Astrocyte of the spinal cord (primary cell): ENCODE measurements around the gene LRBA.

Source experiments
- DNase-seq: peaks from one replicate; pipeline ENCODE4 v3.0.0; 2011; ENCODE audit warnings: low read depth, low spot score
- H3K4me3 ChIP-seq: 2 replicates; pipeline ENCODE4 v1.5.1; 2011; ENCODE audit warnings: low read depth, mild to moderate bottlenecking, low read length, moderate library complexity
- CTCF ChIP-seq: IDR thresholded peaks from 2 replicates; pipeline ENCODE4 v1.5.1; 2012; ENCODE audit warnings: low read depth, mild to moderate bottlenecking, low read length, inconsistent platforms
- in situ Hi-C: cut with HindIII; loops from 2 replicates; pipeline ENCODE4 v1.10.0; 2017; ENCODE audit warnings: low sequenced_read_pairs

LRBA gene

DNA sequence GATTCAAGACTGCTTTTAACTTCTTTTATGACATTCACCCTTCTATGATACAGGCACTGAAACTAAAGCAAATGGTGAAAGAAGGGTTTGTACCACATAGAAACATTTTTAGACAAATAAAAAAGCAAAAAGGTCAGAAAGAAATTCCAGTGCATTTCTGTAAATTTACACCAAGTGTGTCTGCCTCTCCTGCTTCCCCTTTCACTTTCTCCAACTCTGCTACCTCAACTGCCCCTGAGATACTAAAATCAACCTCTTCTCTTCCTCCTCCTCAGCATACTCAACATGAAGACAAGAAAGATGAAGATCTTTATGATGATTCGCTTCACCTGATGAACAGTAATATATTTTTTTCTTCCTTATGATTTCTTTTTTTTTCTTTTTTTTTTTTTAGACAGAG, 187.9 kb downstream of the LRBA start:
- no peak overlapping the region for H3K4me3 ChIP-seq
- no peak for TF ChIP-seq CTCF
- in situ Hi-C loops = no loop called here
- DNase-seq = no peak

- H3K4me3 ChIP-seq = no peak overlapping the region
- TF ChIP-seq CTCF = no peak
- no peak for DNase-seq
- in situ Hi-C loops = no loop called here
Measured at GRCh38 chr4:150826306-150826705, 188.8 kb downstream of the LRBA start.

DNA sequence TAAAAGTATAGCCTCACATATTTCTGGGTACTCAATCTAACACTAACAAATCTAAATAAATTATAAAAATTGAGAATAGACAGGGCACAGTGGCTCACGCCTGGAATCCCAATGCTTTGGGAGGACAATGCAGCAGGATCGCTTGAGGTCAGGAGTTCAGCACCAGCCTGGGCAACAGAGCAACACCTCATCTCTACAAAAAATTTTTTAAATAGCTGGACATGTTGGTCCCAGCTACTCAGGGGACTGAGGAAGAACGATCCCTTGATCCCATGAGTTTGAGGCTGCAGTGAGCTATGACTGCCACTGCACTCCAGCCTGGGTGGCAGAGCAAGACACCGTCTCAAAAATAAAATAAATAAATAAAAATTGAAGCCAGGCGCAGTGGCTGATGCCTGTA, 192.7 kb downstream of the LRBA start:
- in situ Hi-C loops = no loop called here
- no peak for DNase-seq
- TF ChIP-seq CTCF = no peak
- no peak overlapping the region for H3K4me3 ChIP-seq

DNA sequence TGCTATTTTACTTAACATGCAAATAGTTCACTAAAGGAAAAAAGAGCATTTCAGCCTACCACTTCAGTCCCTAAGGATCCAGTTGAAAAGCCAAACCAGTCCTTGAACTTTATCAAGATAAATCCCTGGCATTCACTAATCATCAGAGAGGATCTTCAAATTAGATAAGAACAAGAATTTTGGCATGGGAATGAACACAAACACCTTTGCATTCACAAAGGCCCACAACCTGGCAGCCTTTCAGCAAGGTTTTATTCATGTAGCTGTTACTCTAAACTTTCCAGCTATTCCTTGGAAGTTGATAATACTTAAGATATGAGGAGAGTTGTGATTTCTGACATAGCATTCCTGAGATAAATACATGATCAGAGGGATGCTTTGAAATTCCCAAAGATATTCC, 193.4 kb downstream of the LRBA start:
- no peak for TF ChIP-seq CTCF
- no peak overlapping the region for H3K4me3 ChIP-seq
- in situ Hi-C loops = no loop called here
- DNase-seq = no peak

- TF ChIP-seq CTCF = no peak
- in situ Hi-C loops = no loop called here
- H3K4me3 ChIP-seq = no peak overlapping the region
Measured at GRCh38 chr4:150820409-150820808, 194.7 kb downstream of the LRBA start.

GRCh38 chr4:150818661-150819060, 196.4 kb downstream of the LRBA start:
- H3K4me3 ChIP-seq = no peak overlapping the region
- in situ Hi-C loops = no loop called here
- no peak for TF ChIP-seq CTCF
- DNase-seq = peak; percentile 57

More at GRCh38 chr4:150820409-150820808, 194.7 kb downstream of the LRBA start:
- DNase-seq = no peak
